OCI-LY1 (cell line): ENCODE data around the gene PRCD.
"Not testable (repeated sequence)": the region's sequence is repeated elsewhere in the genome, so short reads cannot be mapped to it uniquely, and the experiment has no call there.

Source experiments
- H2AFZ ChIP-seq: fragments of 200-600 bp; sonication (generic), shearing (Covaris generic); 2 replicates; pipeline ENCODE4 v1.6.0; 2014; ENCODE audit warnings: antibody characterized with exemption, mild to moderate bottlenecking, low read length
- H3F3A ChIP-seq: fragments of 200-600 bp; sonication (generic), shearing (Covaris generic); 2 replicates; pipeline ENCODE4 v1.6.0; 2014; ENCODE audit warnings: mild to moderate bottlenecking, antibody characterized with exemption, low read length, moderate library complexity; ENCODE audit not compliant: insufficient read depth
- H3K27ac ChIP-seq: fragments of 200-600 bp; sonication (generic); 2 replicates; pipeline ENCODE4 v1.5.1; 2014; ENCODE audit warnings: low read length, mixed run types, mild to moderate bottlenecking, low read depth; ENCODE audit not compliant: poor library complexity, severe bottlenecking
- H3K27me3 ChIP-seq: fragments of 200-600 bp; sonication (generic); 2 replicates; pipeline ENCODE4 v1.6.0; 2014; ENCODE audit warnings: antibody characterized with exemption, mild to moderate bottlenecking, low read length, moderate library complexity; ENCODE audit not compliant: insufficient read depth
- H3K36me3 ChIP-seq: fragments of 200-600 bp; sonication (generic); 2 replicates; pipeline ENCODE4 v1.6.1; 2014; ENCODE audit warnings: mild to moderate bottlenecking, antibody characterized with exemption, low read length, moderate library complexity, mixed read lengths; ENCODE audit not compliant: insufficient read depth
- H3K4me1 ChIP-seq: fragments of 200-600 bp; sonication (generic); 2 replicates; pipeline ENCODE4 v1.5.1; 2014; ENCODE audit warnings: mild to moderate bottlenecking, low read length, moderate library complexity; ENCODE audit not compliant: insufficient read depth, severe bottlenecking
- H3K4me2 ChIP-seq: fragments of 200-600 bp; sonication (generic), shearing (Covaris generic); 2 replicates; pipeline ENCODE4 v1.6.1; 2014; ENCODE audit warnings: low read length
- H3K4me3 ChIP-seq: fragments of 200-600 bp; sonication (generic); 2 replicates; pipeline ENCODE4 v1.5.1; 2014; ENCODE audit warnings: low read length, low read depth, mild to moderate bottlenecking, mixed read lengths; ENCODE audit not compliant: poor library complexity, severe bottlenecking
- H3K79me2 ChIP-seq: fragments of 200-600 bp; shearing (Covaris generic); 2 replicates; pipeline ENCODE4 v1.6.1; 2016; ENCODE audit warnings: mixed run types, low read length, mixed read lengths; ENCODE audit not compliant: insufficient read depth
- H3K9ac ChIP-seq: fragments of 200-600 bp; sonication (generic), shearing (Covaris generic); 2 replicates; pipeline ENCODE4 v1.6.1; 2014; ENCODE audit warnings: mild to moderate bottlenecking, low read length, mixed read lengths
- H3K9me2 ChIP-seq: fragments of 200-600 bp; sonication (generic), shearing (Covaris generic); 2 replicates; pipeline ENCODE4 v1.6.1; 2014; ENCODE audit warnings: low read depth, mild to moderate bottlenecking, low read length, mixed read lengths
- H3K9me3 ChIP-seq: fragments of 200-600 bp; shearing (Covaris generic); 2 replicates; pipeline ENCODE4 v1.6.1; 2014; ENCODE audit warnings: low read length, mixed read lengths
- H4K20me1 ChIP-seq: fragments of 200-600 bp; sonication (generic), shearing (Covaris generic); 2 replicates; pipeline ENCODE4 v1.6.0; 2016; ENCODE audit warnings: mild to moderate bottlenecking, low read length; ENCODE audit not compliant: insufficient read depth
- EZH2 ChIP-seq: fragments of 200-600 bp; sonication (generic), shearing (Covaris generic); IDR thresholded peaks from 2 replicates; pipeline ENCODE4 v1.8.0; 2017; ENCODE audit warnings: borderline replicate concordance, mixed run types, mild to moderate bottlenecking, antibody characterized with exemption, low read length, moderate library complexity, mixed read lengths
- TF ChIP-seq, protein P1 (sequence below): fragments of 200-600 bp; sonication (generic), shearing (Covaris generic); IDR thresholded peaks from 2 replicates; pipeline ENCODE4 v1.5.1; 2017; ENCODE audit warnings: mild to moderate bottlenecking, antibody characterized with exemption, low read length, moderate library complexity, mixed read lengths

Gene PRCD

DNA sequence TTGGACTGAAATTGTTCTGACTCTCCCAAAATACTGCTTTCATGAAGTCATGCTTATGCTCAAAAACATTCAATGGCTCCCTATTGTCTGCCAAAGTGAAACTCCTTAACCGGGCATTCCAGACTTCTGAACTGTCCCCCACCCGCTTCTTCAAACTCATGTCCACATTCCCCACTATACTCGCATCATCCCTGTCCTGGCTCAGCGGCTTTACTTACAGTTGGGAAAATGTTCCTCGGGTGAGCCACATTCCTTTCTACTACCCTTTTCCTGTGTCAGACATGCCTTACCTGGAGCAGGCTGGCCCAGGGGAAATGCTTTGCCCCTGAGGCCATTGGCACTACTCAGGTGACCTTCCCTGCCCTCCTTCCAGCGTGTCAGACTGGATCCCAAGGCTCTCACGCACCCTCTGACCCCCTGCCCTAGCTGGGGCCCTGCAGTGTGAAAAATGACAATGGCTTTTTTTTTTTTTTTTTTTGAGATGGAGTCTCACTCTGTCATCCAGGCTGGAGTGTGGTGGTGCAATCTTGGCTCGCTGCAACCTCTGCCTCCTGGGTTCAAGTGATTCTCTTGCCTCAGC, 7.7 kb upstream of the PRCD start:
- no peak for TF ChIP-seq EZH2
- TF ChIP-seq, protein P1, sequence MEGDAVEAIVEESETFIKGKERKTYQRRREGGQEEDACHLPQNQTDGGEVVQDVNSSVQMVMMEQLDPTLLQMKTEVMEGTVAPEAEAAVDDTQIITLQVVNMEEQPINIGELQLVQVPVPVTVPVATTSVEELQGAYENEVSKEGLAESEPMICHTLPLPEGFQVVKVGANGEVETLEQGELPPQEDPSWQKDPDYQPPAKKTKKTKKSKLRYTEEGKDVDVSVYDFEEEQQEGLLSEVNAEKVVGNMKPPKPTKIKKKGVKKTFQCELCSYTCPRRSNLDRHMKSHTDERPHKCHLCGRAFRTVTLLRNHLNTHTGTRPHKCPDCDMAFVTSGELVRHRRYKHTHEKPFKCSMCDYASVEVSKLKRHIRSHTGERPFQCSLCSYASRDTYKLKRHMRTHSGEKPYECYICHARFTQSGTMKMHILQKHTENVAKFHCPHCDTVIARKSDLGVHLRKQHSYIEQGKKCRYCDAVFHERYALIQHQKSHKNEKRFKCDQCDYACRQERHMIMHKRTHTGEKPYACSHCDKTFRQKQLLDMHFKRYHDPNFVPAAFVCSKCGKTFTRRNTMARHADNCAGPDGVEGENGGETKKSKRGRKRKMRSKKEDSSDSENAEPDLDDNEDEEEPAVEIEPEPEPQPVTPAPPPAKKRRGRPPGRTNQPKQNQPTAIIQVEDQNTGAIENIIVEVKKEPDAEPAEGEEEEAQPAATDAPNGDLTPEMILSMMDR = no peak
- H3F3A ChIP-seq = no peaks in the 10 kb centered on the region
- H3K27ac ChIP-seq = no peak overlapping the region
- no peaks in the 10 kb centered on the region for H3K79me2 ChIP-seq
- no peaks in the 10 kb centered on the region for H3K9me2 ChIP-seq
- H3K4me1 ChIP-seq = peaks cover 44% of the 10 kb centered on the region
- H2AFZ ChIP-seq = no peak overlapping the region
- no peak overlapping the region for H3K9ac ChIP-seq
- H4K20me1 ChIP-seq = no peaks in the 10 kb centered on the region
- H3K4me2 ChIP-seq = no peak overlapping the region
- no peaks in the 10 kb centered on the region for H3K36me3 ChIP-seq
- H3K4me3 ChIP-seq = no peak overlapping the region
- H3K27me3 ChIP-seq = no peaks in the 10 kb centered on the region; the same call in 1 of the 2 replicates
- H3K9me3 ChIP-seq = no peaks in the 10 kb centered on the region

DNA sequence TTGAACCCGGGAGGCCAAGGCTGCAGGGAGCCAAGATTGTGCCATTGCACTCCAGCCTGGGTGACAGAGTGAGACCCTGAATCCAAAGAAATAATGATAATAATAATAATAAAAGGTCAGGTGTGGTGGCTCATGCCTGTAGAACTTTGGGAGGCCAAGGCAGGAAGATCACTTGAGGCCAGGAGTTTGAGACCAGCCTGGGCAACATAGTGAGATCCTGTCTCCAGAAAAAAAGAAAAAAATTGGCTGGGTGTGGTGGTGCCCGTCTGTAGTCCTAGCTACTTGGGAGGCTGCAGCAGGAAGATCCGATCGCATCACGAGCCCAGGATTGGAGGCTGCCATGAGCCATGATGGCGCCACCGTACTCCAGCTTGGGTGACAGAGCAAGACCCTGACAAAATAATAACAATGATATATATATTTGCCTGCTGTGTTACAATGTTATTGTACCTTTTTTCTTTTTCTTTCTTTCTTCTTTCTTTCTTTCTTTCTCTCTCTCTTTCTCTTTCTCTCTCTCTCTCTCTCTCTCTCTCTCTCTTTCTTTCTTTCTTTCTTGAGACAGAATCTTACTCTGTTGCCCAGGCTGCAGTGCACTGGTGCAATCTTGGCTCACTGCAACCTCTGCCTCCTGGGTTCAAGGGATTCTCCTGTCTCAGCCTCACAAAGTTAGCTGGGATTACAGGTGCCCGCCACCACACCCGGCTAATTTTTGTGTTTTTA, 6.0 kb upstream of the PRCD start:
- not testable (repeated sequence) for H3K79me2 ChIP-seq, H4K20me1 ChIP-seq, H2AFZ ChIP-seq, H3K9me2 ChIP-seq, H3F3A ChIP-seq, H3K4me2 ChIP-seq, H3K27ac ChIP-seq, H3K4me3 ChIP-seq, H3K9me3 ChIP-seq, H3K9ac ChIP-seq, H3K36me3 ChIP-seq, H3K27me3 ChIP-seq
- peaks cover 27% of the 10 kb centered on the region for H3K4me1 ChIP-seq

DNA sequence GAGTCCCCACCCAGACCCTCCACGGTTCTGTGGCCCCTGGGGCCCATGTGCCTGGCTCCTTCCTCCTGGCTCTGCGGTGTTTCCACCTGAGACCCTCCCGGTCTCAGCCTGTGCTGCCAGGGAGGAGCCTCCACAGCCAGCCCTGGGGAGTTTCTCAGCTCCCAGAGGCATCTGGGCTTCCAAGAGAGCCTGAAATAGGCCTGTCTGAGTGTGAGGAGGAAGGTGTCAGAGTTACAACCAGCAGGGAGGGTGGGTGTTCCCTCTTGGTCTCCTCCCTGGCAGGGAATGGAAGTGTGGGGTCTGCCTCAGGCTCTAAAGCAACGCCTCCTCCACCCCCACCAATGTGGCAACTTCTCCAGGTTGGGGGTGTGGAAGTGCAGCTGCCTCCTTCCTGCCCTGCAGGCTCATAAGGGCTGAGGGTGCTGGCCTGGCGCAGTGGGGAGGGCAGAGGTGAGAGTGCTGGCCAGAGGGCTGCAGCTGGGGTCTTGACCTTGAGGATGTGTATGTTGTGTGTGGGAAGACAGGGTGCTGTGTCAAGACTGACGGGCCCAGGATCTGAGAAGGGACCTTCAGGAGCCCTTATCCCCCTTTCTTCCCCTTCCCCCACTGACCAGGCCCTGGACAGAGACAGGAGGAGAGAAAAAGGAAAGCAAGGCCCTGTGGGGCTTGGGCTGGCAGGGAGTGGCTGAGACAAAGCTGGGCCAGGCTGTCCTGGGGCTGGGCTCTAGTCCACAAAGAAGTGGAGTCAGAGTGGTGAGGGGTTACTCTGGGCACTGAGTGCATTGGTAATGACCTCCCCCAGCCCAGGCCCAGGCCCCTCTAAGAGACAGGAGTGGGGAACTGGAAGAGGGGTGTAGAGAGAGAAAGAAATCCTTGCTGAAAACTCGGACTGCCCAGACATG, 4.8 kb upstream of the PRCD start:
- Histone ChIP-seq H3K27ac (no peak overlapping the region), H3K4me3 (no peak overlapping the region), H4K20me1 (no peaks in the 10 kb centered on the region), H3K27me3 (no peaks in the 10 kb centered on the region; the same call in 1 of the 2 replicates), H3K4me2 (no peak overlapping the region), H2AFZ (no peak overlapping the region), H3K9ac (no peak overlapping the region), H3F3A (no peaks in the 10 kb centered on the region), H3K9me2 (no peaks in the 10 kb centered on the region), H3K9me3 (no peaks in the 10 kb centered on the region), H3K4me1 (peaks cover 14% of the 10 kb centered on the region), H3K79me2 (no peaks in the 10 kb centered on the region), H3K36me3 (no peaks in the 10 kb centered on the region)
- TF ChIP-seq, protein P1 = no peak
- TF ChIP-seq EZH2 = no peak
